Calu3 (cell line): ENCODE data around the gene CRLF1. TPM values are rescaled to one million over a fixed set of nuclear protein-coding genes. Genes with fewer than 3 reads are reported as not detected.

Experiments
- BruUV-seq: library from RNA; stranded (reverse); fragments of 400-500 nt; replicated peaks from 2 replicates; lab custom pipeline; 2021; lab: Mats Ljungman, UMichigan
- CTCF ChIA-PET: fragments of 300-600 bp; sonication (Branson Sonifier 250); formaldehyde crosslinking; loops from one replicate; lab custom pipeline; 2022; ENCODE audit warnings: antibody characterized with exemption; lab: Charles Lee
- DNase-seq: peaks from one replicate; pipeline ENCODE4 v3.0.0; 2022
- H3K27ac Mint-ChIP-seq: one replicate; pipeline ENCODE4 v1.8.0; 2022; ENCODE audit warnings: mixed read lengths; ENCODE audit not compliant: unreplicated experiment
- H3K27me3 Mint-ChIP-seq: one replicate; pipeline ENCODE4 v1.8.0; 2022; ENCODE audit warnings: mixed read lengths; ENCODE audit not compliant: unreplicated experiment
- H3K36me3 Mint-ChIP-seq: one replicate; pipeline ENCODE4 v1.8.0; 2022; ENCODE audit warnings: mild to moderate bottlenecking, moderate library complexity, mixed read lengths; ENCODE audit not compliant: insufficient read depth, unreplicated experiment
- H3K4me1 Mint-ChIP-seq: one replicate; pipeline ENCODE4 v1.8.0; 2022; ENCODE audit warnings: mild to moderate bottlenecking, low read depth, mixed read lengths; ENCODE audit not compliant: unreplicated experiment
- H3K4me3 Mint-ChIP-seq: one replicate; pipeline ENCODE4 v1.8.0; 2022; ENCODE audit warnings: mild to moderate bottlenecking, low read depth, moderate library complexity, mixed read lengths; ENCODE audit not compliant: unreplicated experiment
- H3K9me3 Mint-ChIP-seq: one replicate; pipeline ENCODE4 v1.8.0; 2022; ENCODE audit warnings: low read depth, mixed read lengths; ENCODE audit not compliant: unreplicated experiment
- CTCF ChIP-seq: fragments of 200-600 bp; IDR thresholded peaks from one replicate; pipeline ENCODE4 v1.8.0; 2022; ENCODE audit warnings: antibody characterized with exemption; ENCODE audit not compliant: unreplicated experiment
- intact Hi-C: fragments of 100-400 bp; cut with micrococcal nuclease; formaldehyde crosslinking; loops from one replicate; pipeline ENCODE4 v1.10.0; 2022; ENCODE audit not compliant: unreplicated experiment
- total RNA-seq: library from RNA; stranded (reverse); gene quantifications from 2 replicates; pipeline ENCODE4 v1.2.3, GENCODE V29; 2022

CRLF1 gene
- total RNA-seq, 1 experiment from 2014 or later = not detected

GRCh38 chr19:18637673-18638630, 31.4 kb upstream of the CRLF1 start:
- TF ChIP-seq CTCF = no peak
- Mint-ChIP-seq H3K27ac (no peak overlapping the region), H3K4me3 (peak overlapping the region; percentile 77), H3K27me3 (peaks cover 21% of the 10 kb centered on the region), H3K9me3 (no peaks in the 10 kb centered on the region), H3K36me3 (peaks cover 23% of the 10 kb centered on the region), H3K4me1 (peaks cover 19% of the 10 kb centered on the region)
- DNase-seq = peak; percentile 50
- CTCF ChIA-PET = no interaction called here
- intact Hi-C loops = no loop called here
- no TSS peak for BruUV-seq

- CTCF ChIA-PET = no interaction called here
- Mint-ChIP-seq H3K9me3 (no peaks in the 10 kb centered on the region), H3K36me3 (peaks cover 23% of the 10 kb centered on the region), H3K4me3 (peak within 1 kb of the TSS; percentile 77), H3K4me1 (peaks cover 19% of the 10 kb centered on the region), H3K27me3 (peaks cover 21% of the 10 kb centered on the region), H3K27ac (peak within 1 kb of the TSS; percentile 60)
- no TSS peak for BruUV-seq
- TF ChIP-seq CTCF = no peak
- intact Hi-C loops = no loop called here
- DNase-seq = no peak
Observed at GRCh38 chr19:18636969-18637629, 30.5 kb upstream of the CRLF1 start, which contains the start of gene KLHL26. Gene KLHL26 (plus strand): TSS chr19:18637028. CDS start chr19:18637055, 27 bp downstream.

GRCh38 chr19:18636183-18636968, 29.8 kb upstream of the CRLF1 start:
- CTCF ChIA-PET = no interaction called here
- Mint-ChIP-seq H3K27me3 (peaks cover 21% of the 10 kb centered on the region), H3K9me3 (no peaks in the 10 kb centered on the region), H3K36me3 (peaks cover 23% of the 10 kb centered on the region), H3K27ac (peak overlapping the region; percentile 60), H3K4me1 (peaks cover 19% of the 10 kb centered on the region), H3K4me3 (peak overlapping the region; percentile 77)
- no TSS peak for BruUV-seq
- no peak for TF ChIP-seq CTCF
- intact Hi-C loops = no loop called here
- peak; percentile 97 for DNase-seq

- Mint-ChIP-seq H3K27ac (peak overlapping the region; percentile 34), H3K4me1 (peaks cover 19% of the 10 kb centered on the region), H3K27me3 (peaks cover 21% of the 10 kb centered on the region), H3K4me3 (peak overlapping the region; percentile 77), H3K36me3 (peaks cover 23% of the 10 kb centered on the region), H3K9me3 (no peaks in the 10 kb centered on the region)
- intact Hi-C loops = no loop called here
- CTCF ChIA-PET = no interaction called here
- TF ChIP-seq CTCF = no peak
- DNase-seq = no peak
- BruUV-seq = no TSS peak
Observed at GRCh38 chr19:18635831-18636182, 29.2 kb upstream of the CRLF1 start.
